Measurements from ENCODE around the gene ANO6. TPM values are rescaled to one million over a fixed set of nuclear protein-coding genes. Genes with fewer than 3 reads are reported as not detected.

Gene ANO6
- total RNA-seq, 2 donors from 2014 or later = 13.2 to 21.2 TPM

DNA sequence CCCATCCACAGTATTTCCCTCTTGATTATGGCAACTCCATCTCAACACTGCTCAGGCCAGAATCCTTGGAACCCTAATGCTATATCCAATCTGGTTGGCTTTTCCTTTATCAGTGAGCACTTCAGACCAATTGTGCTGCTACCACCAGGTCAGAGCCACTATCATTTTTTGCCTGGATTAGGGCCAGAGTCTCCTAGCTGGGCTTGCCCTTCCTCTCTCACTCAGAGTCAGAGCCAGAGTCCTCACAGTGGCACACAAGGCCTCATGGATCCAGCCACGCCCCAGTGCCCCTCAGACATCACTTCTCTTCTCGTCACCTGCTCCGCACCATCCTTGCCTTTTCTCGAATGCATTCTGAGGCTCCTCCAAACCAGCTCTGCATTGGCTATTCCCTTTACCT, 211.1 kb downstream of the ANO6 start:
- no peak for DNase-seq

DNA sequence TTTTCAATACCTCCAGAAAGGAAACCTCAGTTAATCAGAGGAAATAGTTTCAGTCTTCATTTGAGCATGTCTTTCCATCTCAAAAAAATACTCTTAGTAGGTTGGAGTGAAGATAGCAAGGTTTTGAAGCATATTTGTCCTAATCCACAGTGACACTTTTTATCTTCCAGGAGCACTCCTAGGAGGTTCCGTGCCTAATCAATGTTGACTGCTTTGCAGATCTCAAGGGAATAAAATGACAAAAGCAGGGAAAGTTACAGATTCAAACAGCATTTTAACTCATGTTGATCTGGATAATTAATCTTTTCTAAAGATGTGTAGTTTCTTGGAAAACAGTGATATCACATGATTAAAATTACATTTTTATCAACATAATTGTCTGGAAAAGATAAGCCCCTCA, 213.9 kb downstream of the ANO6 start:
- intact Hi-C loops (cut with DNase I) = no loop called here
- H3K27me3 ChIP-seq = no peaks in the 10 kb centered on the region
- DNase-seq = no peak
- H3K9me3 ChIP-seq = no peaks in the 10 kb centered on the region
- no peaks in the 10 kb centered on the region for H3K4me1 ChIP-seq
- no peak for TF ChIP-seq CTCF (IDR thresholded peaks at IDR 0.05)
- no peaks in the 10 kb centered on the region for H3K36me3 ChIP-seq
- H3K4me3 ChIP-seq = no peak overlapping the region
- no peak overlapping the region for H3K27ac ChIP-seq
- no peak overlapping the region for H3K9ac ChIP-seq (ENCODE audit: low read depth in 2 of 2, low read length in 2 of 2)

More for the DNA sequence above, 211.1 kb downstream of the ANO6 start:
- intact Hi-C loops (cut with DNase I) = no loop called here
- Histone ChIP-seq H3K4me3 (no peak overlapping the region), H3K9me3 (no peaks in the 10 kb centered on the region), H3K9ac (ENCODE audit: low read depth in 2 of 2, low read length in 2 of 2) (no peak overlapping the region), H3K27me3 (no peaks in the 10 kb centered on the region), H3K27ac (no peak overlapping the region), H3K4me1 (no peaks in the 10 kb centered on the region), H3K36me3 (no peaks in the 10 kb centered on the region)
- no peak for TF ChIP-seq CTCF (IDR thresholded peaks at IDR 0.05)

DNA sequence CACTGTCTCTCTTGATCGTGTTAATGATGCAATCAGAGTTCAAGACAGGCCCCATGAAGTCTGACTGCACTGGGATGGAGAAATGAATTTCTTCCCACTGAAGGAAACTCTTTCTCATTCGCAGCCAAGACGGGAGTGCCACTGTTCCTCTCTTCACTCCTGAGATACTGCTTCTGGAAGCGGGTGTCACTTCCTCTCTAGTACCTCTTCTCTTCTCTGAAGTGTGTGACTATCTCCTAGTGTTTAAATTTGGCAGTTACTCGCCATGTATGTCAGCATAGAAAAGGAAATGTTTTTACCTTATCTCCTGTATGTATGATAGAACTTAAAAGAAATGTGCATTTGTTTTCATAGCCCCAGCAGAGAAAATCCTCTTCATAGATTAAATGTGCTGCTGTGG, 215.2 kb downstream of the ANO6 start:
- Histone ChIP-seq H3K27me3 (no peaks in the 10 kb centered on the region), H3K36me3 (no peaks in the 10 kb centered on the region), H3K9me3 (no peaks in the 10 kb centered on the region), H3K9ac (ENCODE audit: low read depth in 2 of 2, low read length in 2 of 2) (no peak overlapping the region), H3K27ac (no peak overlapping the region), H3K4me3 (no peak overlapping the region), H3K4me1 (no peaks in the 10 kb centered on the region)
- TF ChIP-seq CTCF (IDR thresholded peaks at IDR 0.05) = no peak
- intact Hi-C loops (cut with DNase I) = no loop called here
- DNase-seq = no peak

GRCh38 chr12:45432710-45433109, 216.8 kb downstream of the ANO6 start:
- H3K4me1 ChIP-seq = no peaks in the 10 kb centered on the region
- H3K27ac ChIP-seq = no peak overlapping the region
- intact Hi-C loops (cut with DNase I) = no loop called here
- DNase-seq = no peak
- H3K27me3 ChIP-seq = no peaks in the 10 kb centered on the region
- H3K36me3 ChIP-seq = no peaks in the 10 kb centered on the region
- no peak overlapping the region for H3K9ac ChIP-seq (ENCODE audit: low read depth in 2 of 2, low read length in 2 of 2)
- H3K4me3 ChIP-seq = no peak overlapping the region
- TF ChIP-seq CTCF (IDR thresholded peaks at IDR 0.05) = no peak
- H3K9me3 ChIP-seq = no peaks in the 10 kb centered on the region

DNA sequence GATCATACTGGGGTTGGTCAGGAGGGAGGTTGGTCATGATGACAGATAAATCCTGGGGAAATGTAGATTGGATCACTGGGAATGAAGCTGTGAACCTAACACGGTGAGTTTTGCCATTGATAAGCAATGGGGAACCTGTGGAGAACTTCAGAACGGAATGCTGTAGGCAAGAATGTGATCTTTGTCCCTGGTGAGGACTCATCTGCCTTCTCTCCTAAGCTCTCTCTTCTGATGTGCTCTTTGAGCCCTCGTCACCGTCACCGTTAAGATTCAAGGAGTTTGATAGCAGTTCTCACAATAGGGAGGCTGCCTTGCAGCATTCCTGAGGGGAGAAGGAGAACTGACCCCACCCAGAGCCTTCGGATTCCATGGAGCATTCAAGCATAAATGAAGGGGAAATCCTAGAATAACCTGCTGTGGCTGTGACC, 217.6 kb downstream of the ANO6 start:
- DNase-seq = no peak
- no peak for TF ChIP-seq CTCF (IDR thresholded peaks at IDR 0.05)
- Histone ChIP-seq H3K27ac (no peak overlapping the region), H3K9ac (ENCODE audit: low read depth in 2 of 2, low read length in 2 of 2) (no peak overlapping the region), H3K4me1 (no peaks in the 10 kb centered on the region), H3K36me3 (no peaks in the 10 kb centered on the region), H3K27me3 (no peaks in the 10 kb centered on the region), H3K9me3 (no peaks in the 10 kb centered on the region), H3K4me3 (no peak overlapping the region)
- intact Hi-C loops (cut with DNase I) = no loop called here

DNA sequence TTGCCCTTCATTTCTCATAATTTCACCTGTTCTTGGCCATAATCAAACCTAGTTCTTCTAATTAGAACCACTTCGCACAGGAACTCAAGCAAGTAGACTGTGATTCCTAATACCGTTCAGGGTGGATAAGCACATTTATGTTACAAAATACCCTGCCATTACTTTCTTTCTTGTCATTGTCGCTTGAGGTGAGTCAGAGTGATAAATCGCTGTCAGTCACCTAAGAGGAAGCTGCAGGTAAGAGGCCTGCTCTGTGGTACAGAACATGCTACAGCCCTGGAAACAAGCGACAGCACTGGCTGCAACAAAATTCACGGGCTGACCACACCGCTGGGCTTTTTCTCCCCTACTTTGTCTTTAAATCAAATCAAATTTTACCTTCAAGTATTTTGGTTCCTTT, 218.2 kb downstream of the ANO6 start:
- no peak for DNase-seq
- TF ChIP-seq CTCF (IDR thresholded peaks at IDR 0.05) = no peak
- H3K4me3 ChIP-seq = no peak overlapping the region

More for the DNA sequence above, 218.2 kb downstream of the ANO6 start:
- H3K9ac ChIP-seq (ENCODE audit: low read depth in 2 of 2, low read length in 2 of 2) = no peak overlapping the region
- H3K36me3 ChIP-seq = no peaks in the 10 kb centered on the region
- intact Hi-C loops (cut with DNase I) = no loop called here
- H3K27me3 ChIP-seq = no peaks in the 10 kb centered on the region
- no peak overlapping the region for H3K27ac ChIP-seq
- H3K4me1 ChIP-seq = no peaks in the 10 kb centered on the region
- H3K9me3 ChIP-seq = no peaks in the 10 kb centered on the region
